NCI-H345 treated with DMSO at 0.1 percent for 48 hours (cell line): ENCODE measurements around the gene RIC8A.
A peak's percentile ranks its signal among the peaks of the same experiment; 100 is the strongest.

Source experiments
- DNase-seq: peaks from one replicate; lab custom pipeline; 2025; ENCODE audit not compliant: unreplicated experiment; lab: John Stamatoyannopoulos, UW

Gene RIC8A

GRCh38 chr11:203945-204586 is 3.4 kb upstream of the RIC8A start:
- no peak for DNase-seq

GRCh38 chr11:204587-205109 is 2.9 kb upstream of the RIC8A start:
- no peak for DNase-seq

- DNase-seq, result no peak
Measured at GRCh38 chr11:205221-206001, 2.1 kb upstream of the RIC8A start.

- DNase-seq, result no peak
Measured at GRCh38 chr11:206002-206384, 1.5 kb upstream of the RIC8A start.

- DNase-seq, result no peak
Measured at GRCh38 chr11:206526-207207, 841 bp upstream of the RIC8A start.

- no peak for DNase-seq
Measured at GRCh38 chr11:207863-208180, 314 bp downstream of the RIC8A start.

GRCh38 chr11:208181-208916 is 841 bp downstream of the RIC8A start:
- DNase-seq, result peak; percentile 63

- DNase-seq, result no peak
Measured at GRCh38 chr11:208917-209260, 1.4 kb downstream of the RIC8A start.

GRCh38 chr11:209275-210121 is 2.0 kb downstream of the RIC8A start:
- DNase-seq, result no peak

- no peak for DNase-seq
Measured at GRCh38 chr11:210122-210802, 2.8 kb downstream of the RIC8A start.

GRCh38 chr11:210803-211180 is 3.3 kb downstream of the RIC8A start:
- DNase-seq, result no peak

GRCh38 chr11:211295-211694 is 3.8 kb downstream of the RIC8A start:
- DNase-seq, result no peak

GRCh38 chr11:211741-212140 is 4.2 kb downstream of the RIC8A start:
- no peak for DNase-seq

GRCh38 chr11:212150-213100 is 4.9 kb downstream of the RIC8A start:
- DNase-seq, result no peak

GRCh38 chr11:213111-213510 is 5.6 kb downstream of the RIC8A start:
- no peak for DNase-seq

GRCh38 chr11:214083-214482 is 6.6 kb downstream of the RIC8A start:
- DNase-seq, result no peak

- no peak for DNase-seq
Measured at GRCh38 chr11:215581-216037, 8.1 kb downstream of the RIC8A start.

- DNase-seq, result no peak
Measured at GRCh38 chr11:216081-216974, 8.8 kb downstream of the RIC8A start.
